ENCODE results near the gene FAM171A2. TPM values are rescaled to one million over a fixed set of nuclear protein-coding genes. Genes with fewer than 3 reads are reported as not detected.

The FAM171A2 gene
- total and polyA plus RNA-seq, 10 of the 15 experiments (the other 5 are each of a cell fraction or from before 2014, with no cell fraction given), result 0.08 to 1.7 (median 0.27) TPM; not detected in 2

DNA sequence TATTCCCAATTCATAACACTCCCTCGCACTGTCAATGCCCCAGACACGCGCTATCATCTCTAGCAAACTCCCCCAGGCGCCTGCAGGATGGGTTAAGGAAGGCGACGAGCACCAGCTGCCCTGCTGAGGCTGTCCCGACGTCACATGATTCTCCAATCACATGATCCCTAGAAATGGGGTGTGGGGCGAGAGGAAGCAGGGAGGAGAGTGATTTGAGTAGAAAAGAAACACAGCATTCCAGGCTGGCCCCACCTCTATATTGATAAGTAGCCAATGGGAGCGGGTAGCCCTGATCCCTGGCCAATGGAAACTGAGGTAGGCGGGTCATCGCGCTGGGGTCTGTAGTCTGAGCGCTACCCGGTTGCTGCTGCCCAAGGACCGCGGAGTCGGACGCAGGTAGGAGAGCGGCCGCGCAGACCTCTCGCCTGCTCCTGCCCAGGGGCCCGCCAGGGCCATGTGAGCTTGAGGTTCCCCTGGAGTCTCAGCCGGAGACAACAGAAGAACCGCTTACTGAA lies 18.7 kb downstream of the FAM171A2 start, which contains the start of gene GRN (continued):
- TF ChIP-seq, protein P1, sequence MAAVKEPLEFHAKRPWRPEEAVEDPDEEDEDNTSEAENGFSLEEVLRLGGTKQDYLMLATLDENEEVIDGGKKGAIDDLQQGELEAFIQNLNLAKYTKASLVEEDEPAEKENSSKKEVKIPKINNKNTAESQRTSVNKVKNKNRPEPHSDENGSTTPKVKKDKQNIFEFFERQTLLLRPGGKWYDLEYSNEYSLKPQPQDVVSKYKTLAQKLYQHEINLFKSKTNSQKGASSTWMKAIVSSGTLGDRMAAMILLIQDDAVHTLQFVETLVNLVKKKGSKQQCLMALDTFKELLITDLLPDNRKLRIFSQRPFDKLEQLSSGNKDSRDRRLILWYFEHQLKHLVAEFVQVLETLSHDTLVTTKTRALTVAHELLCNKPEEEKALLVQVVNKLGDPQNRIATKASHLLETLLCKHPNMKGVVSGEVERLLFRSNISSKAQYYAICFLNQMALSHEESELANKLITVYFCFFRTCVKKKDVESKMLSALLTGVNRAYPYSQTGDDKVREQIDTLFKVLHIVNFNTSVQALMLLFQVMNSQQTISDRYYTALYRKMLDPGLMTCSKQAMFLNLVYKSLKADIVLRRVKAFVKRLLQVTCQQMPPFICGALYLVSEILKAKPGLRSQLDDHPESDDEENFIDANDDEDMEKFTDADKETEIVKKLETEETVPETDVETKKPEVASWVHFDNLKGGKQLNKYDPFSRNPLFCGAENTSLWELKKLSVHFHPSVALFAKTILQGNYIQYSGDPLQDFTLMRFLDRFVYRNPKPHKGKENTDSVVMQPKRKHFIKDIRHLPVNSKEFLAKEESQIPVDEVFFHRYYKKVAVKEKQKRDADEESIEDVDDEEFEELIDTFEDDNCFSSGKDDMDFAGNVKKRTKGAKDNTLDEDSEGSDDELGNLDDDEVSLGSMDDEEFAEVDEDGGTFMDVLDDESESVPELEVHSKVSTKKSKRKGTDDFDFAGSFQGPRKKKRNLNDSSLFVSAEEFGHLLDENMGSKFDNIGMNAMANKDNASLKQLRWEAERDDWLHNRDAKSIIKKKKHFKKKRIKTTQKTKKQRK (IDR thresholded peaks at IDR 0.05; ENCODE audit: low read depth, low read length), result no peak
- TF ChIP-seq NRF1 (conservative IDR thresholded peaks at IDR 0.05; ENCODE audit: low read depth, low read length) (no peak), STAT3 (IDR thresholded peaks at IDR 0.05; ENCODE audit: low read depth, low read length) (no peak), TARDBP (IDR thresholded peaks at IDR 0.05; ENCODE audit: borderline replicate concordance) (peak; percentile 71; the same call in 1 of the 2 replicates), TAF1 (IDR thresholded peaks at IDR 0.05; ENCODE audit: borderline replicate concordance, low read depth, low read length) (peak; percentile 89), SRF (IDR thresholded peaks at IDR 0.05; ENCODE audit: low read depth in 2 of 2, low read length in 2 of 2) (0 out of 4 replicates have a peak, but pooled peaks of 1 of the 2 experiments have one; percentile 45), ZSCAN29 (IDR thresholded peaks at IDR 0.05) (no peak), NR2F1 (conservative IDR thresholded peaks at IDR 0.05) (no peak), ETV6 (conservative IDR thresholded peaks at IDR 0.05 in 1 of 2, IDR thresholded peaks at IDR 0.05 in 1 of 2; ENCODE audit: borderline replicate concordance in 1 of 2, low read depth in 1 of 2) (no peak), CHD1 (IDR thresholded peaks at IDR 0.05; ENCODE audit: low read depth, low read length) (no peak), TCF3 (IDR thresholded peaks at IDR 0.05; ENCODE audit: borderline replicate concordance, insufficient read depth, low read depth, low read length) (no peak), JUNB (IDR thresholded peaks at IDR 0.05) (no peak)
- TF ChIP-seq, protein P2, sequence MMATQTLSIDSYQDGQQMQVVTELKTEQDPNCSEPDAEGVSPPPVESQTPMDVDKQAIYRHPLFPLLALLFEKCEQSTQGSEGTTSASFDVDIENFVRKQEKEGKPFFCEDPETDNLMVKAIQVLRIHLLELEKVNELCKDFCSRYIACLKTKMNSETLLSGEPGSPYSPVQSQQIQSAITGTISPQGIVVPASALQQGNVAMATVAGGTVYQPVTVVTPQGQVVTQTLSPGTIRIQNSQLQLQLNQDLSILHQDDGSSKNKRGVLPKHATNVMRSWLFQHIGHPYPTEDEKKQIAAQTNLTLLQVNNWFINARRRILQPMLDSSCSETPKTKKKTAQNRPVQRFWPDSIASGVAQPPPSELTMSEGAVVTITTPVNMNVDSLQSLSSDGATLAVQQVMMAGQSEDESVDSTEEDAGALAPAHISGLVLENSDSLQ (IDR thresholded peaks at IDR 0.05), result peak; percentile 24; the same call in 1 of the 2 replicates
- TF ChIP-seq, protein P3, sequence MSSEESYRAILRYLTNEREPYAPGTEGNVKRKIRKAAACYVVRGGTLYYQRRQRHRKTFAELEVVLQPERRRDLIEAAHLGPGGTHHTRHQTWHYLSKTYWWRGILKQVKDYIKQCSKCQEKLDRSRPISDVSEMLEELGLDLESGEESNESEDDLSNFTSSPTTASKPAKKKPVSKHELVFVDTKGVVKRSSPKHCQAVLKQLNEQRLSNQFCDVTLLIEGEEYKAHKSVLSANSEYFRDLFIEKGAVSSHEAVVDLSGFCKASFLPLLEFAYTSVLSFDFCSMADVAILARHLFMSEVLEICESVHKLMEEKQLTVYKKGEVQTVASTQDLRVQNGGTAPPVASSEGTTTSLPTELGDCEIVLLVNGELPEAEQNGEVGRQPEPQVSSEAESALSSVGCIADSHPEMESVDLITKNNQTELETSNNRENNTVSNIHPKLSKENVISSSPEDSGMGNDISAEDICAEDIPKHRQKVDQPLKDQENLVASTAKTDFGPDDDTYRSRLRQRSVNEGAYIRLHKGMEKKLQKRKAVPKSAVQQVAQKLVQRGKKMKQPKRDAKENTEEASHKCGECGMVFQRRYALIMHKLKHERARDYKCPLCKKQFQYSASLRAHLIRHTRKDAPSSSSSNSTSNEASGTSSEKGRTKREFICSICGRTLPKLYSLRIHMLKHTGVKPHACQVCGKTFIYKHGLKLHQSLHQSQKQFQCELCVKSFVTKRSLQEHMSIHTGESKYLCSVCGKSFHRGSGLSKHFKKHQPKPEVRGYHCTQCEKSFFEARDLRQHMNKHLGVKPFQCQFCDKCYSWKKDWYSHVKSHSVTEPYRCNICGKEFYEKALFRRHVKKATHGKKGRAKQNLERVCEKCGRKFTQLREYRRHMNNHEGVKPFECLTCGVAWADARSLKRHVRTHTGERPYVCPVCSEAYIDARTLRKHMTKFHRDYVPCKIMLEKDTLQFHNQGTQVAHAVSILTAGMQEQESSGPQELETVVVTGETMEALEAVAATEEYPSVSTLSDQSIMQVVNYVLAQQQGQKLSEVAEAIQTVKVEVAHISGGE (CRISPR knock-in tag; IDR thresholded peaks at IDR 0.05), result no peak
- TF ChIP-seq, protein P4, sequence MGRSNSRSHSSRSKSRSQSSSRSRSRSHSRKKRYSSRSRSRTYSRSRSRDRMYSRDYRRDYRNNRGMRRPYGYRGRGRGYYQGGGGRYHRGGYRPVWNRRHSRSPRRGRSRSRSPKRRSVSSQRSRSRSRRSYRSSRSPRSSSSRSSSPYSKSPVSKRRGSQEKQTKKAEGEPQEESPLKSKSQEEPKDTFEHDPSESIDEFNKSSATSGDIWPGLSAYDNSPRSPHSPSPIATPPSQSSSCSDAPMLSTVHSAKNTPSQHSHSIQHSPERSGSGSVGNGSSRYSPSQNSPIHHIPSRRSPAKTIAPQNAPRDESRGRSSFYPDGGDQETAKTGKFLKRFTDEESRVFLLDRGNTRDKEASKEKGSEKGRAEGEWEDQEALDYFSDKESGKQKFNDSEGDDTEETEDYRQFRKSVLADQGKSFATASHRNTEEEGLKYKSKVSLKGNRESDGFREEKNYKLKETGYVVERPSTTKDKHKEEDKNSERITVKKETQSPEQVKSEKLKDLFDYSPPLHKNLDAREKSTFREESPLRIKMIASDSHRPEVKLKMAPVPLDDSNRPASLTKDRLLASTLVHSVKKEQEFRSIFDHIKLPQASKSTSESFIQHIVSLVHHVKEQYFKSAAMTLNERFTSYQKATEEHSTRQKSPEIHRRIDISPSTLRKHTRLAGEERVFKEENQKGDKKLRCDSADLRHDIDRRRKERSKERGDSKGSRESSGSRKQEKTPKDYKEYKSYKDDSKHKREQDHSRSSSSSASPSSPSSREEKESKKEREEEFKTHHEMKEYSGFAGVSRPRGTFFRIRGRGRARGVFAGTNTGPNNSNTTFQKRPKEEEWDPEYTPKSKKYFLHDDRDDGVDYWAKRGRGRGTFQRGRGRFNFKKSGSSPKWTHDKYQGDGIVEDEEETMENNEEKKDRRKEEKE (IDR thresholded peaks at IDR 0.05), result no peak
- TF ChIP-seq, protein P5, sequence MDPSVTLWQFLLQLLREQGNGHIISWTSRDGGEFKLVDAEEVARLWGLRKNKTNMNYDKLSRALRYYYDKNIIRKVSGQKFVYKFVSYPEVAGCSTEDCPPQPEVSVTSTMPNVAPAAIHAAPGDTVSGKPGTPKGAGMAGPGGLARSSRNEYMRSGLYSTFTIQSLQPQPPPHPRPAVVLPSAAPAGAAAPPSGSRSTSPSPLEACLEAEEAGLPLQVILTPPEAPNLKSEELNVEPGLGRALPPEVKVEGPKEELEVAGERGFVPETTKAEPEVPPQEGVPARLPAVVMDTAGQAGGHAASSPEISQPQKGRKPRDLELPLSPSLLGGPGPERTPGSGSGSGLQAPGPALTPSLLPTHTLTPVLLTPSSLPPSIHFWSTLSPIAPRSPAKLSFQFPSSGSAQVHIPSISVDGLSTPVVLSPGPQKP (IDR thresholded peaks at IDR 0.05; ENCODE audit: low read depth, low read length), result no peak
